CD4-positive, alpha-beta T cell treated with Interleukin-15 for 1 hour (primary cell): ENCODE data around the gene BIN1.

ENCODE experiments used
- DNase-seq: peaks from one replicate; pipeline ENCODE4 v3.0.0-alpha.2; 2020

BIN1 gene, protein sequence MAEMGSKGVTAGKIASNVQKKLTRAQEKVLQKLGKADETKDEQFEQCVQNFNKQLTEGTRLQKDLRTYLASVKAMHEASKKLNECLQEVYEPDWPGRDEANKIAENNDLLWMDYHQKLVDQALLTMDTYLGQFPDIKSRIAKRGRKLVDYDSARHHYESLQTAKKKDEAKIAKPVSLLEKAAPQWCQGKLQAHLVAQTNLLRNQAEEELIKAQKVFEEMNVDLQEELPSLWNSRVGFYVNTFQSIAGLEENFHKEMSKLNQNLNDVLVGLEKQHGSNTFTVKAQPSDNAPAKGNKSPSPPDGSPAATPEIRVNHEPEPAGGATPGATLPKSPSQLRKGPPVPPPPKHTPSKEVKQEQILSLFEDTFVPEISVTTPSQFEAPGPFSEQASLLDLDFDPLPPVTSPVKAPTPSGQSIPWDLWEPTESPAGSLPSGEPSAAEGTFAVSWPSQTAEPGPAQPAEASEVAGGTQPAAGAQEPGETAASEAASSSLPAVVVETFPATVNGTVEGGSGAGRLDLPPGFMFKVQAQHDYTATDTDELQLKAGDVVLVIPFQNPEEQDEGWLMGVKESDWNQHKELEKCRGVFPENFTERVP

DNA sequence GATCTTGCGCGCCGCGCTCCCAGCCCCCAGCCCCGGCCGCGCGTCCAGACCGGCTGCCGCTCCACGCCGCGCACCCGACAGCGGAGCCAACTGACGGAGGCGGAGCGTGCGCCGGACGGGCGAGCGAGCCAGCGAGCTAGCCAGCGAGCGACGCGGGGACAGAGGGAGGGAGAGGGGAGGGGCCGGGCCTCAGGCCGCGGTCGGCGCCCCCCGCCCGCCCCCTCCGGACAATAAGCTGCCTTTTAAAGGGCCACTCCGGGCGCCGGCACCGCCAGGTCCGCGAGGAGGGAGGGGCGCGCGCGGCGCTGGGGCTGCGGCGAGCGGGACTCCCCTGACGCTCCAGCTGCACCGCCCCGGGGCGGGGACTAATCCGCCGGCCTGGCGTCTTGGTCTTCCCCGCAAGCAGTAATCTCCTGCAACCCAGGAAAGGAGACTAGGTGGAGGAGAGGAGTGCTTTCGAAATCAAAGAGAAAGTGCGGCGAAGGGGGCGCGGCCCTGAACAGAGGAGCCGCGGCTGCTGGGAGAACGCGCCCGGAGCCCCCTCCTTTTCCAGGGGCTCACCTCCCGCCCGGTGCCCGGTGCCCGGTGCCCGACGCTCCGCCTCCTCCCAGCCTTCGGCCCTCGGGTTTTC is at the start of gene BIN1:
Gene BIN1, minus strand, starts transcription at position 164 of the 631 bp plus-strand sequence. CDS start 211 bp downstream, outside the sequence.
- peak; percentile 69 for DNase-seq

DNA sequence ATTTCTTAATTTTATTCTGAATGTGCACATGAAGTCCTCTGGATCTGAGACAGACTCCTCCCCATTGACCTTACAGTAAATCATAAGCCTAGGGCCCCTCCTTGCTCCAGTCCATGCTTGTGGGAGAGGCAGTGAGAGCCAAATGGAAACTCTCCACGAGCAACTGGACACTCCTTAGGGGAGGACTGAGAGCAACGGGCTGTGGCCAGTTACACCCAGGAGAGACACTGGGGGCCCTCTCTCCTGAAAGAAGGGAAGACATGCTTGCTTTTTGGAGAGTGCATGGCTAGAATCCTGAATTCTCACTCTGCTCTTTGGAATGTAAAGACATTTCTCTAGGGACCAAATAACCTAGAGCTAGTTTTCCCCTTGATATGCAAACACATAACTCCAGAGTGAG is 49.0 kb upstream of the BIN1 start:
- DNase-seq, result no peak

DNA sequence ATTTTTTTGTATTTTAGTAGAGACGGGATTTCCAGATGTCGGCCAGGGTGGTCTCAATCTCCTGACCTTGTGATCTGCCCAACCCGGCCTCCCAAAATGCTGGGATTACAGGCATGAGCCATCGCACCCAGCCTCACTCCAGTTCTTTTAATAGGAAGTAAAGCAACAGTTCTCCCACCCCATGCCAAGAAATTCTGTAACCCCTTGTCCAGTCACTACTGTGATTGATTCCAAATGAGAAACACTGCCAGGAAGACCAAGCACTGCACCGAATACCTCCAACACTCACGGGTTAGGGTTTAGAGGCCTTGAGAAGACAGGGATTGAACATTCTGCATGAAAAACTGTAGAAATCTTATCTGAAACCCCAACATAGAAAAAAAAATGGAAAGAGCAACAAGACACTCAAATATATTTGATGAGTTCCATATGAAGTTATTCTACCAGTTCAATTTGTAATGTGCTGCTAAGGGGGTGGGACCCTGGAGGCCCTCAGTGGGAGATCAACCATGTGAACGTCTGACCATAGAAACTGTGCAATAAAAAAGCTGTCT is 48.2 kb upstream of the BIN1 start:
- no peak for DNase-seq

DNA sequence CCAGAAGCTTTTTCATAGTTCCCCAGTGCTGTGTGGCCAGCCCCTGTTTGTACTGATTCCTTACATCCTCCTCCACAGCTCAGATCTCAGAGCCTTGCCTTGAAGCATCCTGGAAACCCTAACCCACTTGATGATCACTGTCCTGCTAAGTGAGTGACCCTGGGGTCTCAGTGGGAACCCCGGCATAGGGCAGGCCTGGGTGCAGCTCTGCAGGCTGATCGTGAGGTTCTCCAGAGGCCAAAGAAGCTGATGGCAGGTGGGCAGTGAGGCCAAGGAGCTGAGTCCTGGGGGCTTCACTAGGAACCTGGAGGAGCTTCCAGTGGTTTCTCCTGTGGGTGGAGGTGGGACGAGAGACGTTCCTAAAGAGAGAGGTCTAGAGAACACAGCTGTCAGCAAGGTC is 47.4 kb upstream of the BIN1 start:
- DNase-seq, result no peak

DNA sequence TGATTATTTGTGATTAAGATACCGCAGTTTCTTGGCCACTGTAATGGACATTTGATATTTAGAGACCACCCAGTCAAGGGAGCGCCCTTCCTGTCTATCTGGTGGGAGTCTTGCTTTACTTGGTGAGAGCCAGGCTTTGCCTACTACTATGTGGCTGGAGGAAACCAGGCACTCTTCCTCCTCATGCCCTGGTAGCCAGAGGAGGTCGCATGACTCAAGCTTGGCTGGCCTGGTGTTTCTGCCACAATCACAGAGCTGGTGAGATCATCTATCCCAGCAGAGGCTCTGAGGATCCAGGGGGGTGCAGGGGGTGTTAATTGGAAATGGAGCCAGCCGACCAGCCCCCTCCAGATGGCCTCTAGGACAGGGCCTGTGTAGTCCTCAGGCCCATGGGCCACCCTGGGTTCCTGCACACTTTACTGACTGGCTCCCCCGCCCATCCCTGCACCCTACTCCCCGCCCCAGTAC is 46.8 kb upstream of the BIN1 start:
- DNase-seq, result no peak

DNA sequence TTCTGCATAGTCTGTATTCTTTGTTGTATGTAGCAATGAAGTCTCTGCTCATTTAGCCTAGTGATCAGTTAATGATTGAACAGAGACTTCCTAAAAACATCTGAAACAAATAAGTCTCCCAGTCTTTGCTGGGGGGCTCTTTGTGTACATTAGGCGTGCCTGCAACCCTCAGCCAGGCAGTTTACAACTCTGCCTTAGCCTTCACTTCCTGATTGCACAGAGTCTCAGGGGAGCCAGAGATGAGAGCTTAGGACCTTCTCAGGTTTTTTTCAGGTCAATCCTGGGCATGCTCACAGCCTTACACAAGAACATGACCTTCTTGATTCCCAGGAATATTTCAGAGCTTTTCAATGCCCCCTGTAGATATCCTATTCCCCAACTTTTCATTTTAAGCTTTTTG is 44.0 kb upstream of the BIN1 start:
- DNase-seq, result no peak

DNA sequence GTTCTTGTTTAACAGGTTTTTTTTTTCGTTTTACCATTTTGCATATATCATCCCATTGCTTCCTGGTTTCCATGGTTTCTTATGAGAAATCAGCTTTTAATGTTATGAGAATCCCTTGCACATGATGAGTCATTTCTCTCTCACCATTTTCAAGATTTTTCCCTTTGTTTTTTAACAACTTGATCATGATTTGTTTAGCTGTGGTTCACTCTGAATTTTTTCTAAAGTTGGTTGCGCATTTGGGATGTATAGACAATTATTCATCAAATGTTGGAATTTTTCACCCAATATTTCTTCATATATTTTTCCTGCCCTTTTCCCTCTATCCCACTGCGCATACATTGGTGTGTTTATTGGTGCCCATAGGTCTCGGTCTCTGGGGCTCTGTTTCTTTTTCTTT is 42.4 kb upstream of the BIN1 start:
- no peak for DNase-seq

DNA sequence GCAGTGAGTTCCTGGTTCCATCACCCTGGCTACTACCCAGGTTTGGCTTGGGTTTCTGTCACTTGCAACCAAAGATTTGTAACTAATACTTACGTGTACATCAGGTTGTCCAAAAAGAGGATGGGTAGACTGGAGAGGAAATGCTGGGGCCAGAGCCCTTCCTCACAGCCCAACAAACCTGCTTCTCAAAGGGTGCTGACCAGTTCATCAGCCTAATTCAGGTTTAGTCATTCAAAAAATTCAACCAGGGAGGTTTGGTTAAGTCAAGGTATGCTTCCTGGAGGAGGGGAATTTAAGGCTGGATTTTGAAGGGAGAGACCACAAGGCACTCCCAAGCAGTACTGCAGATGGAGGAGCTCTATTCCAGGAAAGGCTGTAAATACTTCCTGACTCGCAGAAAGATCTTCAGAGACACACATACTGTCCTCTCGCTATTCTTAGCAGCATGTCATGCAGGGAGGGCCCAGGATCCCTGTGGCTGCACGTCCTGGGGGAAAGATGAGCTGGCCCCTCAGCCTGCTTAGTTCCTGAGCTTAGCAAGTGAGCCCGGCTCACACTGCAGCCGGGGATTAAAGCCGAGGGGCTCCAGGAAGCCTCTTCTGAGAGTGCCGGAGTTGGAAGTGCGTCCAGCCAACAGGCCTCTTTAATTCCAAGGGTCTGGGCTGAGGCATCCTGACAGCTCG is 40.0 kb upstream of the BIN1 start:
- no peak for DNase-seq

DNA sequence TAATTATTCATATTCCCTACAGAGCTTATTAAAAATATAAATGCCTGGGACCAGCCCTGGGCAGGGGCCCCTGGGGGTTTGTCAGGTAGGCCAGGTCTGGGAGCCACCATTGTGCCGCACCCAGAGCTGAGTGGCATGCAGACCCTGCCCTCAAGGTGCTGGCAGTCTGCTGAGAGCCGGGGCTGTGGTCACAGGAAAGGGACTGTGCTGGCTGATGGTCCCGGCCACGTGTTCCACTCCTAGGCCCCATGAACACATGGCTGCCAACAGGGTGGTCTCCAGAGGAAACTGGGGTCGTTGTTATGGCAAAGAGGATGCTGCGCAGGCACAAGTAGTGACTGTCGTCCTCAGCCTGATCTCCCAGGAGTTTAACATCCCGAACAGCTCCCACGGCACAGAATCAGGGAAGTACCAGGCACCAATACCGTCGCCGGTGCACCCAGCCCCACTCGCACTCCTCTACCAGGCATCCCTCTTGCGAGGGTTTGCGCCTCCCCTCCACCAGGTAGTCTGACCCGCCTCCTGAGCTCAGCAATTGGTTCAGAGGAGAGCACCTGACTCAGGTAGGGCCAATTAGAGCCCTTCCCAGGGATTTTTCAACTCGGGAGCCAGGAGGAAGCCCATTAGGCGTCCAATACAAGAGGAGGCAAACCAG is 39.2 kb upstream of the BIN1 start:
- DNase-seq, result no peak

DNA sequence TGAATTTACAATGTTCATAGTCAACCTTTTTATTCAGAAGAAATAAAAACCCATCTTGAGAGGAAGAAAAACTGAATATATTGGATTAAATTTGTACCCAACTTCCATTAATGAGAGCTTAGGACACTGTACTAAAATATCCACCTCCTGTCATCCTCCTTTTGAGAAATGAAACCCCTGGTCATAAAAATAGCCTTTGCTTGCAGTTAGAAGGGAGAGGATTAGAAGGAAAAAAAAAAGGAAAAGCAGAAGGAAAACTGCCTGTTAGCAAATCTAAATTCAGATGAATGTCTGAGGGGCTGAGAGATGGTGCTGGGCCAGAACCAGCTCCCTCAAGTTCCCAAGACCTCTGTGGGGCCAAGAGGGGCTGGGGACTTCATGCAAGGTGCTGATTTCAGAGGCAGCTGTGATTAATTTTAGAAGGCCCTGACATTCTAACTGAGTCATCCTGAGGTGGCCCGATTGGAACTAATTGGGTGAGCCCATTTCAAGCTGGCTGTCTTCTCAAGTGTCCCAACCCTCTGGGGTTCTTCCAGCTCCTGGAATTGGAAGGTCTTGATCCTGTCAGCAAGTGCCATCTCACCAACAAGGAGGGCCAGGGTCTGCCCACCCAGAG is 38.4 kb upstream of the BIN1 start:
- DNase-seq, result no peak

DNA sequence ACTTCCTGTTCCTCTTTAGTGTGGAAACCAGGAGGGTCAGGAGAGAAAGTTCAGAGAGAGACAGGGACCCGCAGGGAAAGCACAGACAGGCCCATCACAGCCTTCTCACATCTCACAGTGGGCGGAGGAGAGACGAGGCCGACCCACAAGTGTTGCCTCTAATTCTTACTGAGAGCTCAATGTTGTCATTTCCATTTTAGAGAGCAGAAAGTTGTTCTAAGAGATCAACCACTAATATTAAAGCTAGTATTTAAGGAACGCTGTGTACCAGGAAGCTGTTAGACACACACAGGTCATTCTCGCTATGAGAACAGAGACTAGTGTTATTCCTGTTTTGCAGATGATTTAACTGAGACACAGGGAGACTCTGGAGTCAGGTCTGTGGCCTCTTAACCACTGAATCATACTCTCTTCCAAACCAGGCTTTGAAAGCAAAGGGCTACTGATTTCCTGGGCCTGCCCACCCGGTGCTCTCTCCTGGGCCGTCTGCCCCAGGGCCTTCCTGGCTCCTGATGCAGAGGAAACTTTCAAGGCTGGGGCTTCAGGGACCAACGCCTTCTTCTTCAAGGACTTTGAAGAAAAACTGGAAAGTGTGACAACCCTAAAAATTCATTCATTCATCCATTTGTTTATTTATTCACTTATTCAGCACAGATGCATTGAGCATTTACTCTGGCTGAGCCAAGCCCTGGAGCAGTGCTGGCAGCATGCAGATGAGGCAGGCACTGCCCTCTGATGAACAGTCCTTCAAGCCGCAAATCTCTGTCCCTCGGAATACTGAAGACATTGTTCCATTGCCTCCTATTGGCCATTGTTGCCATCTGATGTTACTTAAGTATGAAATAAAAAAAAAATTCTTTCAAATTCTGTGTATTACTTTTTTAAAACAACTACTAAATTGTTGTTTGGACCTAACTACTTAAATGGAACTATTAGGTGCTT is 37.2 kb upstream of the BIN1 start:
- DNase-seq, result no peak

DNA sequence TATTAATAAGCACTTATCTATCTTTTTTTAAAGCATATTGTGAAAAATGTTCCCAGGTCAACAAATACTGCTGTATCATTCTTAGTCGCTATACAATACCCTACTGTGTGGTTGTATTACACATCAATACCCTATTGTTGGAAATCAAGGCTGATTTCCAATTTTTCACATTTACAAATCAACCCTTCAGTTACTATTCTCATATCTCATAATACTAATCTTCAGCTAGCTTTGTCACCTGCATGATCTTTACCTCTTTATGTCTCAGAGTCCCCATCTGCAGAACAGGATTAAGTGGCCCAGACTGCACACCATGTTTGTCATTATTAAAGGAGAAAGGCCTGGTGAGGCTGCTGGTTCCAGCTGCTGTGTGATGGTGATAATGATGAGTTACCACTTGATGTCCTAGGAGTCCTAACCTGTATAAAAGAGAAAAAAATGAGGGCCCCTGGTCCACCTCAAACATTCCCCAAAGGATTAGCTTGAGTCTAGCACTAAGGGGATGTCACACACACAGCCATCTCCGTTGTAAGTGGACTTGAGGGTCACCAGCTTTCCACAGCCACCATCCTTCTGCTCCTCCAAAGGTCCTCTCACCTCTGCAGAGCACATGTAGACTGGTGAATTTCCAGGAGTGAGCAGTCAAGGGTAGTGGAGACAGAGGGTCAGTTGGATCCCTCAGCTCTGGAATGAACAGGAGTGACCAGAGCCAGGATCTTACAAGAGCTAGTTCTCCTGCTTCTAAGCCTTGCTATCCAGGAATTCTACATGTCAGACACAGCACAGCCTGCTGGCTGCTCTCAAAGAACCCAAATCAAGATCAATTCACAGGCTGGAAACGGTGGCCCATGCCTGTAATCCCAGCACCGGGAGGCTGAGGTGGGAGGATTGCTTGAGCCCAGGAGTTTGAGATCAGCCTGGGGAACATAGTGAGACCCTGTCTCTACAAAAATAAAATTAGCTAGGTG is 36.0 kb upstream of the BIN1 start:
- no peak for DNase-seq

DNA sequence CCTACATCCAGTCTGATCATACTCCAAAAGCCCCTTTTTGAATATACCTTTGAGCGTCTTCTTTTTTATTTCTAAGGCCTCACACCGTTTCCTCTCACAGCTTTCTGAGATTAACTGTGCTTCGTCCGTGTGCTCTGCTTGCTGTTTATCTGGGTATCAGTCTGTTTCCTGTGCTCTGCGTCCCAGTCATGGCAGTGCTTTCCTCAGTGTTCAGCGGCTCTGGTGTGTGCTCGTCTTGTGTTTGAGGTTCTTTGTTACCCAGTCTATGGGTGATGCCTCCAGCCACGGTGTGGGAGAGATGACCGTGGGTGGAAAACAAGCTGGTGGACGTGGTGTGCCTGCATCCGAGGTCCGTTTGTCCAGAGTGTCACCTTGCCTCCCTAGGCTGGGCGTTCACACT is 33.6 kb upstream of the BIN1 start:
- DNase-seq, result no peak

DNA sequence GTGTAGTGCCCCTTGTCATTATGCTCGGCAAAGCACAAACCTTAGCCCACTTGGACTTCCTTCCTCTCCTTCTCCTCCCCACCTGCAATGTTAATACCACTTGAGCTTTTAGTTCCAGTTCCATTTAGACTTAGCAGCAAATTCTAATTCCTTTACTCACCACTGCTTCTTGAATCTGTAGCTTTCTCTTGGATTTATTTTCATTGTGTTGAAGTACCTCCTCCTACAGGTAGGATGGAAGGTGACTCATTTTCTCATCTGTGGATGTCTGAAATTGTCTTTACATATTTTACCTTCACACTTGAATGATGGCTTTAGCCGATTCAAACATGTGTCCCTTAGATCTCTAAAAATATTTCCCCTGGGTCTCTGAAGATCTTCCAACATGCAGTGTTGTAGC is 32.8 kb upstream of the BIN1 start:
- no peak for DNase-seq

DNA sequence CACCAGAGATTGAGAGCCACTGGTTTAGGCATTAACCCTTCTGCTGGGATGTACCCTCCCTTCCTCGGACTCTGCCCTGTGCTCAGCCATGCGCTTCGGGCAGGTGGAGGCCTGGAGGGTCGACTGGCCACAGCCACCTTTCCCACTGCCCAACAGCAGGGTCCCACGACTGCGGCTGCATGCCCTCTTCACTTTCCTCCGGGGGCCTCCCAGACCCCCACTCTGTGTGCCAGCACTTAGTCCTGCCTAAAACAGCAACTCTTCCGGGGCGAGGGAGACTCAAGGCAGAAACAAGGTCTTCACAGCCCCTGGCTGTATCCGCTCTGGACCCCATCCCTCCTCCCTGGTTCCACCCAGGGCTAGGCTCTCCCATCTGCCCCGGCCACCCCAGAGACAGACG is 31.3 kb upstream of the BIN1 start:
- DNase-seq, result no peak

DNA sequence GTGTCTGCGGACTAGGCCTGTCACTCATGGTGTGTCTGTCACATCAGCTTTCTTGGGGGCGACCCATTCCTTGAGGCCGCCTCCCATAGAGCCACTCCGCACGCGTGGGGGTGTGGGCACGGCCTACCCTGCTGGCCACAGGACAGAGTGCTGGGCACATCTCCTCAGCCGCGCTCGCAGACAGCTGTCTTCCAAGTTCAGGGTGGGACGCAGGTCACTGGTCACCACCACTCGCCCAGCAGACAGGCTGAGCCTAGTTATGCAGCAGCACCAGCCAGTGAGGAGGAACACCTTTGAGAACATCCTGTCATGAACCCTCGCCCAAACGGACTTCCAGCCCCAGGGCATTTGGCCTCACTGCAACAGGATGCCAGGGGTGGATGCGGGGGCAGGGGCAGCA is 30.8 kb upstream of the BIN1 start:
- DNase-seq, result no peak

DNA sequence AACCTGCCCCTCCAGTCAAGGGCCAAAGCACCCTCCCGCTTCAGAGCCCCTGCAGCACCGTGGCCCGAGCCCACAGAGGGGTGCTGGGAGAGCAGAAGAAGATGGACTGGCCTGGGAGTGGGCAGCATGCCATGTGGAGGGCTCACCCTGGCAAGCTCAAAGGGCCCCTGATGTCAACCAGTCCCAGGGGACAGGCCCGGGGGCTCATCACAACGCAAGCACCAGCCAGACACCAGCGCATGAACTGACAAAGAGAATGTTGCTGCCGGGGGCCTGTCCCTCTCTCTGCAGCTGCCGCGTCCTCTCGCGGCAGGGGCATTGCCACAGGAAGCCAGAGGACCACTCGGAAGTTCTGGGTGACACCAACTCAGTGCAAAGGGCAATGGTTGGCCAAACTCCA is 30.3 kb upstream of the BIN1 start:
- DNase-seq, result no peak

DNA sequence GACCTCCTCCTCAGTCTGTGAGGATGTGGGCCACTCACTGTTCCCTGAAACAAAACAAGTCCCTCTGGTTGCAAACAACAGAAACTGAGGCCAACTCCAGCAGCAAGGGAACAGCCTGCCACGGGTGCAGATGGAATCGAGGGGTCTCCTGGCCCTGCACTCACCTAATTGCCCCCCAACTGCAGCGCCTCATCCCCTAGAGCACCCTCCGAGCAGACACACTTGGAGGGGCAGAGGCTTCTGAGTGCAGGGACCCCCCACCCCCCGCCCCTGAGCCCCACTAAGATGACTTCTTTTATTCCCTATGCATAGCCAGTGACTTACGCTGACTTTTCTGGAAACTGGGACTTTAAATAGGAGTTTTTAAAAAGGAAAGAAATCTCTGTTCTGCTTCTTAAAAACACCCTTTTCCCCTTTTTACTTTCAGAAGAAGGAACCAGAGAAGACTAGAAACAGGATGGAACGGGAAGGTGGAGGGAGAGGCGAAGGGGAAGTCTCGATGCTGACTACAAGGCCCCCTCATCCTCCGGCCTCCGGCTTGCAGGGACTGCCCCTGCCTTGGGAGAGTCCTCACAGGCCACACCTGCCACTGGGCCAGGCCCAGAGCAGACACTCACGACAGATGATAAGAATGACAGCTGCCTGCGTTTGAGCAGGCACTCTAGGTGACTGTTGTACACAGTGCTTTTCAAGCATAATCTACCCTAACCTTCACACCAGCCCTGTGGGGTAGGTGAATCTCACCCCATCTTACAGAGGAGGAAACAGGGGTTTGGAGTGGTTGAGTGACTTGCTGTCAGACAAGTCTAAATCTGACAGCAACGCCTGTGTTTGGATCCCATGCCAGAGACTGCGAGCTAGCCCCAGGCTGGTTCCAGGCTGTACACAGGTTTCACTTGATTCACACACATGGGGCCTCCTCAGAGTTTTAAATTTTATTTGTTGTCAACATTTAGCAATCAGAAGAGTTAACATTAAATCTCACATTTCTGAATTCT is 28.2 kb upstream of the BIN1 start:
- DNase-seq, result no peak

DNA sequence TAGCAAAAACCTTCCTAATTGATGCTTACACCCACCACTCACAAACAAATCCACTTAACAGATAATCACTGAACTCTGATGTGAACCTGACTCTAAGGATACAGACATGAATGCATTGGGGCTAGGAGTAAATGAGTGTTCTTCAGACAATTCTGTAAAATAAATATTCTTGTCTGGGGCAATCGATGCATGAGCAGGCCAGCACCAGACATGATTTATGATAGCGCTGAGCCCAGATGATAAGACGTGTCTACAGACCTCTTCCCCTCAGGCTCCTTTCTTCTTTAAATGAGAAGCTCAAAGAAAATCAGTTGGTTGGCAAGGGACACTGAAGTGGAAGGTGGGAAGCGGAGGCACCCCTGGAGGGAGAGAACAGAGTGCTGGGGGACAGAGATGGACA is 27.3 kb upstream of the BIN1 start:
- DNase-seq, result no peak
